GM12878 (cell line): Measurements from ENCODE around the gene HAP1. TPM values are rescaled to one million over a fixed set of nuclear protein-coding genes. Genes with fewer than 3 reads are reported as not detected.

ENCODE experiments used
- CEBPB ChIP-seq, 2 experiments: fragments of 150-350 bp in 1 of 2; IDR thresholded peaks; 2 replicates each; pipeline ENCODE4 v1.6.1; 2012 to 2014; ENCODE audit warnings: low read depth in 2 of 2, low read length in 2 of 2, borderline replicate concordance in 1 of 2, inconsistent platforms in 1 of 2
- CREM ChIP-seq: IDR thresholded peaks from 2 replicates; pipeline ENCODE4 v1.6.1; 2014; ENCODE audit warnings: antibody characterized with exemption, low read depth
- EED ChIP-seq: sonication (generic); IDR thresholded peaks from 2 replicates; pipeline ENCODE4 v1.6.1; 2016; ENCODE audit warnings: antibody characterized with exemption, low read depth
- ETV6 ChIP-seq, 2 experiments: fragments of 450-650 bp in 1 of 2; IDR thresholded peaks in 1 of 2; conservative IDR thresholded peaks in 1 of 2; 2 replicates each; pipeline ENCODE4 v1.6.1; 2014; ENCODE audit warnings: antibody characterized with exemption in 1 of 2, borderline replicate concordance in 1 of 2, low read depth in 1 of 2, mild to moderate bottlenecking in 1 of 2, moderate library complexity in 1 of 2
- FOS ChIP-seq: IDR thresholded peaks from 3 replicates; pipeline ENCODE4 v1.6.1; 2011; ENCODE audit warnings: borderline replicate concordance; ENCODE audit not compliant: insufficient read length; ENCODE audit errors: extremely low read depth
- FOXM1 ChIP-seq: IDR thresholded peaks from 2 replicates; pipeline ENCODE4 v1.6.1; 2012; ENCODE audit warnings: low read depth, mild to moderate bottlenecking, inconsistent platforms, low read length, moderate library complexity
- IRF4 ChIP-seq: IDR thresholded peaks from 2 replicates; pipeline ENCODE4 v1.6.1; 2011; ENCODE audit warnings: low read depth, low read length
- LARP7 ChIP-seq: fragments of 450-650 bp; IDR thresholded peaks from 2 replicates; pipeline ENCODE4 v1.6.1; 2017; ENCODE audit warnings: mild to moderate bottlenecking
- MTA3 ChIP-seq: IDR thresholded peaks from 2 replicates; pipeline ENCODE4 v1.6.1; 2012; ENCODE audit warnings: low read length, inconsistent platforms, borderline replicate concordance
- POLR2AphosphoS5 ChIP-seq: IDR thresholded peaks from 2 replicates; pipeline ENCODE4 v1.6.1; 2011; ENCODE audit warnings: mild to moderate bottlenecking, low read length, inconsistent platforms
- RUNX3 ChIP-seq: IDR thresholded peaks from 2 replicates; pipeline ENCODE4 v1.6.1; 2012; ENCODE audit warnings: low read length, inconsistent platforms
- SMAD5 ChIP-seq: IDR thresholded peaks from 2 replicates; pipeline ENCODE4 v1.6.1; 2016; ENCODE audit warnings: antibody characterized with exemption, low read depth
- SMARCA5 ChIP-seq: fragments of 450-650 bp; IDR thresholded peaks from 2 replicates; pipeline ENCODE4 v1.6.1; 2017; ENCODE audit warnings: mild to moderate bottlenecking
- YBX1 ChIP-seq: fragments of 450-650 bp; IDR thresholded peaks from 2 replicates; pipeline ENCODE4 v1.6.1; 2016; ENCODE audit warnings: antibody characterized with exemption
- ZNF217 ChIP-seq: fragments of 450-650 bp; IDR thresholded peaks from 2 replicates; pipeline ENCODE4 v1.6.1; 2017; ENCODE audit warnings: antibody characterized with exemption, mild to moderate bottlenecking
- ZNF384 ChIP-seq: IDR thresholded peaks from 2 replicates; pipeline ENCODE4 v1.6.1; 2012; ENCODE audit warnings: low read depth, mild to moderate bottlenecking, low read length, improper control_type of control experiment, borderline replicate concordance
- polyA plus RNA-seq, 11 experiments: library from polyadenylated mRNA; depleted of rRNA in 4 of 11; unstranded in 6 of 11; stranded (reverse) in 5 of 11; fragments of >200 nt; fragmentation: Nextera tagmentation in 4 of 11; fragmentation: Illumina TruSeq in 1 of 11; extraction: Ambion mirVana in 4 of 11; extraction: Trizol in 1 of 11; gene quantifications; 1 replicate in 1 of 11; 2 replicates in 10 of 11; pipeline versions ENCODE4 v1.2.1 to v1.2.3, GENCODE V29; 2011 to 2016; ENCODE audit warnings: inconsistent platforms in 2 of 11, missing spikeins in 2 of 11, low read depth in 1 of 11
- total RNA-seq, 4 experiments: library from RNA; depleted of rRNA in 3 of 4; stranded (reverse); fragments of >200 nt in 3 of 4; fragmentation: Illumina TruSeq in 1 of 4; extraction: Trizol in 1 of 4; gene quantifications; 2 replicates each; pipeline versions ENCODE4 v1.2.1 to v1.2.3, GENCODE V29; 2013 to 2021
- TF ChIP-seq, protein P1 (sequence below): fragments of 450-650 bp; IDR thresholded peaks from 2 replicates; pipeline ENCODE4 v1.6.1; 2017; ENCODE audit warnings: mild to moderate bottlenecking, moderate library complexity
- TF ChIP-seq, protein P2 (sequence below): fragments of 150-350 bp; IDR thresholded peaks from 2 replicates; pipeline ENCODE4 v1.6.1; 2016; ENCODE audit warnings: low read depth, low read length
- TF ChIP-seq, protein P3 (sequence below): IDR thresholded peaks from 2 replicates; pipeline ENCODE4 v1.6.1; 2011; ENCODE audit warnings: borderline replicate concordance, low read depth, mild to moderate bottlenecking, moderate library complexity, low read length; ENCODE audit not compliant: insufficient read depth, poor library complexity, severe bottlenecking
- TF ChIP-seq, protein P4 (sequence below): fragments of 450-650 bp; IDR thresholded peaks from 2 replicates; pipeline ENCODE4 v1.6.1; 2017; ENCODE audit warnings: borderline replicate concordance

HAP1 gene
- total and polyA plus RNA-seq, 10 of the 15 experiments (the other 5 are each of a cell fraction or from before 2014, with no cell fraction given), result not detected

DNA sequence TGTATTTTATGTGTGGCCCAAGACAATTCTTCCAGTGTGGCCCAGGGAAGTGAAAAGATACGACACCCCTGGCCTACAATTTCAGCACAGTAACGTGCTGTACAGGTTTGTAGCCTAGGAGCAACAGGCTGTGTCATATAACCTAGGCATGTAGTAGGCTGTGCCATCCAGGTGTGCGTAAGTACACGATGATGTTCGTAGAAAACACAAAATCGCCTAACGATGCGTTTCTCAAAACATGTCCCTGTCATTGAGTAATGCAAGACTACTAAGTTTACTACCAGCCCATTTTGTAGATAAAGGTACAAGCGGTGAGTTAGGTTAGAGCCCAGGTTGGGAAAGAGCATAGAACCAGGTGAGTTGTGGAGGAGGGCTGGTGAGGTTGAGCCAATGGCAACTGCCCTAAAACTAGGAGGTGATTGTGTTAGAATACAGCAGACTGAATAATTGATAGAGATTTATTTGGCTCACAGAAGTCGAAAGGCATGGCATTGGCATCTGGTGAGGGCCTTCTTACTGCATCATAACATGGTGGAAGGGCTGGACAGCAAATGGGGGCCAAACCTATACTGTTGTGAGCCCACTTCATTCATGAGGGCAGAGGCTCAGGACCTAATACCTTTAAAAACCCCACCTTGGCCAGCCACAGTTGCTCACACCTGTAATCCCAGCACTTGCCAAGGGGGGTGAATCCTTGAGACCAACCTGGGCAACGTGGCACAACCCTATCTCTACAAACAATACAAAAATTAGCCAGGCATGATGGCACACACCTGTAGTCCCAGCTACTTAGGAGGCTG is 41.5 kb downstream of the HAP1 start (continued):
- TF ChIP-seq, protein P1, sequence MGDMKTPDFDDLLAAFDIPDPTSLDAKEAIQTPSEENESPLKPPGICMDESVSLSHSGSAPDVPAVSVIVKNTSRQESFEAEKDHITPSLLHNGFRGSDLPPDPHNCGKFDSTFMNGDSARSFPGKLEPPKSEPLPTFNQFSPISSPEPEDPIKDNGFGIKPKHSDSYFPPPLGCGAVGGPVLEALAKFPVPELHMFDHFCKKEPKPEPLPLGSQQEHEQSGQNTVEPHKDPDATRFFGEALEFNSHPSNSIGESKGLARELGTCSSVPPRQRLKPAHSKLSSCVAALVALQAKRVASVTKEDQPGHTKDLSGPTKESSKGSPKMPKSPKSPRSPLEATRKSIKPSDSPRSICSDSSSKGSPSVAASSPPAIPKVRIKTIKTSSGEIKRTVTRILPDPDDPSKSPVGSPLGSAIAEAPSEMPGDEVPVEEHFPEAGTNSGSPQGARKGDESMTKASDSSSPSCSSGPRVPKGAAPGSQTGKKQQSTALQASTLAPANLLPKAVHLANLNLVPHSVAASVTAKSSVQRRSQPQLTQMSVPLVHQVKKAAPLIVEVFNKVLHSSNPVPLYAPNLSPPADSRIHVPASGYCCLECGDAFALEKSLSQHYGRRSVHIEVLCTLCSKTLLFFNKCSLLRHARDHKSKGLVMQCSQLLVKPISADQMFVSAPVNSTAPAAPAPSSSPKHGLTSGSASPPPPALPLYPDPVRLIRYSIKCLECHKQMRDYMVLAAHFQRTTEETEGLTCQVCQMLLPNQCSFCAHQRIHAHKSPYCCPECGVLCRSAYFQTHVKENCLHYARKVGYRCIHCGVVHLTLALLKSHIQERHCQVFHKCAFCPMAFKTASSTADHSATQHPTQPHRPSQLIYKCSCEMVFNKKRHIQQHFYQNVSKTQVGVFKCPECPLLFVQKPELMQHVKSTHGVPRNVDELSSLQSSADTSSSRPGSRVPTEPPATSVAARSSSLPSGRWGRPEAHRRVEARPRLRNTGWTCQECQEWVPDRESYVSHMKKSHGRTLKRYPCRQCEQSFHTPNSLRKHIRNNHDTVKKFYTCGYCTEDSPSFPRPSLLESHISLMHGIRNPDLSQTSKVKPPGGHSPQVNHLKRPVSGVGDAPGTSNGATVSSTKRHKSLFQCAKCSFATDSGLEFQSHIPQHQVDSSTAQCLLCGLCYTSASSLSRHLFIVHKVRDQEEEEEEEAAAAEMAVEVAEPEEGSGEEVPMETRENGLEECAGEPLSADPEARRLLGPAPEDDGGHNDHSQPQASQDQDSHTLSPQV, result no peak
- TF ChIP-seq SMARCA5, result no peak
- no peak for TF ChIP-seq YBX1
- TF ChIP-seq FOXM1, result no peak; the same call in none of the 2 replicates
- TF ChIP-seq CREM, result 0 out of 2 replicates have a peak, but pooled peaks have one; percentile 15
- TF ChIP-seq POLR2AphosphoS5, result peak; percentile 19; the same call in 1 of the 2 replicates
- TF ChIP-seq, protein P2, sequence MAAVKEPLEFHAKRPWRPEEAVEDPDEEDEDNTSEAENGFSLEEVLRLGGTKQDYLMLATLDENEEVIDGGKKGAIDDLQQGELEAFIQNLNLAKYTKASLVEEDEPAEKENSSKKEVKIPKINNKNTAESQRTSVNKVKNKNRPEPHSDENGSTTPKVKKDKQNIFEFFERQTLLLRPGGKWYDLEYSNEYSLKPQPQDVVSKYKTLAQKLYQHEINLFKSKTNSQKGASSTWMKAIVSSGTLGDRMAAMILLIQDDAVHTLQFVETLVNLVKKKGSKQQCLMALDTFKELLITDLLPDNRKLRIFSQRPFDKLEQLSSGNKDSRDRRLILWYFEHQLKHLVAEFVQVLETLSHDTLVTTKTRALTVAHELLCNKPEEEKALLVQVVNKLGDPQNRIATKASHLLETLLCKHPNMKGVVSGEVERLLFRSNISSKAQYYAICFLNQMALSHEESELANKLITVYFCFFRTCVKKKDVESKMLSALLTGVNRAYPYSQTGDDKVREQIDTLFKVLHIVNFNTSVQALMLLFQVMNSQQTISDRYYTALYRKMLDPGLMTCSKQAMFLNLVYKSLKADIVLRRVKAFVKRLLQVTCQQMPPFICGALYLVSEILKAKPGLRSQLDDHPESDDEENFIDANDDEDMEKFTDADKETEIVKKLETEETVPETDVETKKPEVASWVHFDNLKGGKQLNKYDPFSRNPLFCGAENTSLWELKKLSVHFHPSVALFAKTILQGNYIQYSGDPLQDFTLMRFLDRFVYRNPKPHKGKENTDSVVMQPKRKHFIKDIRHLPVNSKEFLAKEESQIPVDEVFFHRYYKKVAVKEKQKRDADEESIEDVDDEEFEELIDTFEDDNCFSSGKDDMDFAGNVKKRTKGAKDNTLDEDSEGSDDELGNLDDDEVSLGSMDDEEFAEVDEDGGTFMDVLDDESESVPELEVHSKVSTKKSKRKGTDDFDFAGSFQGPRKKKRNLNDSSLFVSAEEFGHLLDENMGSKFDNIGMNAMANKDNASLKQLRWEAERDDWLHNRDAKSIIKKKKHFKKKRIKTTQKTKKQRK, result no peak
- TF ChIP-seq SMAD5, result no peak; the same call in 1 of the 2 replicates
- TF ChIP-seq, protein P3, sequence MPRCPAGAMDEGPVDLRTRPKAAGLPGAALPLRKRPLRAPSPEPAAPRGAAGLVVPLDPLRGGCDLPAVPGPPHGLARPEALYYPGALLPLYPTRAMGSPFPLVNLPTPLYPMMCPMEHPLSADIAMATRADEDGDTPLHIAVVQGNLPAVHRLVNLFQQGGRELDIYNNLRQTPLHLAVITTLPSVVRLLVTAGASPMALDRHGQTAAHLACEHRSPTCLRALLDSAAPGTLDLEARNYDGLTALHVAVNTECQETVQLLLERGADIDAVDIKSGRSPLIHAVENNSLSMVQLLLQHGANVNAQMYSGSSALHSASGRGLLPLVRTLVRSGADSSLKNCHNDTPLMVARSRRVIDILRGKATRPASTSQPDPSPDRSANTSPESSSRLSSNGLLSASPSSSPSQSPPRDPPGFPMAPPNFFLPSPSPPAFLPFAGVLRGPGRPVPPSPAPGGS, result peak; percentile 36
- TF ChIP-seq RUNX3, result no peak
- TF ChIP-seq ZNF217, result no peak
- no peak for TF ChIP-seq EED
- TF ChIP-seq ZNF384, result no peak
- no peak for TF ChIP-seq FOS
- TF ChIP-seq, protein P4, sequence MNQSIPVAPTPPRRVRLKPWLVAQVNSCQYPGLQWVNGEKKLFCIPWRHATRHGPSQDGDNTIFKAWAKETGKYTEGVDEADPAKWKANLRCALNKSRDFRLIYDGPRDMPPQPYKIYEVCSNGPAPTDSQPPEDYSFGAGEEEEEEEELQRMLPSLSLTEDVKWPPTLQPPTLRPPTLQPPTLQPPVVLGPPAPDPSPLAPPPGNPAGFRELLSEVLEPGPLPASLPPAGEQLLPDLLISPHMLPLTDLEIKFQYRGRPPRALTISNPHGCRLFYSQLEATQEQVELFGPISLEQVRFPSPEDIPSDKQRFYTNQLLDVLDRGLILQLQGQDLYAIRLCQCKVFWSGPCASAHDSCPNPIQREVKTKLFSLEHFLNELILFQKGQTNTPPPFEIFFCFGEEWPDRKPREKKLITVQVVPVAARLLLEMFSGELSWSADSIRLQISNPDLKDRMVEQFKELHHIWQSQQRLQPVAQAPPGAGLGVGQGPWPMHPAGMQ, result no peak
- 0 out of 2 replicates have a peak, but pooled peaks have one; percentile 28 for TF ChIP-seq LARP7
- no peak for TF ChIP-seq IRF4
- peak; percentile 84 for TF ChIP-seq MTA3
- no peak for TF ChIP-seq CEBPB (IDR thresholded peaks at IDR 0.05; ENCODE audit: borderline replicate concordance in 1 of 2, low read depth in 2 of 2, low read length in 2 of 2)
- TF ChIP-seq ETV6 (conservative IDR thresholded peaks at IDR 0.05 in 1 of 2, IDR thresholded peaks at IDR 0.05 in 1 of 2; ENCODE audit: borderline replicate concordance in 1 of 2, low read depth in 1 of 2), result no peak
